ENCODE data around the gene FBXL3.
"Not testable (repeated sequence)": the region's sequence is repeated elsewhere in the genome, so short reads cannot be mapped to it uniquely, and the experiment has no call there.

Gene FBXL3

DNA sequence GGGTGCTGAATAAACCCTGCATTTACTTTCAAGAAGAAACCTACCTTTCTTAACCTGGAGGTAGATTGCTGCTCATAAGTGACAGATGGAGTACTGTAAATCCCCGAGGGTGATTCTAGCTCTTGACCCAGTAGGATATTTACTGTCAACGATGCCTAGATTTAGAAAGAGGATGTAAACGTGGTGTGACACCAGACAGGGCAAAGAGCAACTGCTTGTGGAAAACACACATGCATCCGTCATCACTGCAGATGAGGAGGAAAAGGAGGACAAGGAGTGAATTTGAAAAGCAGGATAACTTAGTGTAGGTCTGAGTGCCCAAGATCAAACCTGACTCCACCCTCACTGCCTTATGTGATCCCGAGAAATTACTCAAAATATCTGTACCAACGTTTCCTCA is 44.9 kb downstream of the FBXL3 start:
- no peak for DNase-seq

- no peak for DNase-seq
Observed at GRCh38 chr13:76980075-76980718, 46.8 kb downstream of the FBXL3 start.

DNA sequence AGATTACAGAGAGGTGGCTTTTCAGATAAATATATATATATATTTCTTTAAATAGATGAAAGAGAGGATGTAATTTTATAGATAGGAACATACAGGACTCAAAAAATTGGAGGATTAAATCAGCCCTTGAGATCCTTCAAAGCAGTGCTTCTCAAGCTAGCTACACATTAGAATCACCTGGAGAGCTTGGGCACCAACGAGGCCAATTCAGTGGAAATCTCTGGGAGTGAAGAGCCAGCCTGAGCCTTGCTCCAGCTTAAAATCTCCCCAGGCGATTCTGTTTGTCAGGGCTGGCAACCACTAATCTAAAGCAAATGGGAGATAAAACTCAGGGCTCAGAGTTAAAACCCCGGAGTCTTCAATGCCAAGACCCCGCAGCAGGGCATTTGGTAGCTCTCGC is 50.0 kb downstream of the FBXL3 start:
- no peak for DNase-seq

DNA sequence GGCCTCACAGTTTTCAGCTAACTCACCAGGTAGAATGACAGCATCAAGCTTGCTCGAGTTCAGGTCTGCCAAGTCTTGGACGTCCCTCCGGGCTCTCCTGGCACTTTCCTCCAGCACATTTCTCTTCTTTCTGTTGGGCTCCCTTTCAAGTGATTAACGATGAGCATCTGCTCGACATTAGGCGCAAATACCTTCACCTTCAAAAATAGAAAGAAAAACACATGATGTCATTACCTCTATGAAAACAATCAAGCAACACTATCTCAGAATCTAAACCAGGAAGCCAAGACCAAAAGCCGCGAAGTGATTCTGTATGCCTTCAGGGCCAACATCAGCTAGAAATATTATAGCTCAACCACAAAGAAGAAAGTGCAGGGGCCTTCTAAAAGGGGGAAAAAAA is 50.5 kb downstream of the FBXL3 start:
- DNase-seq, result no peak

GRCh38 chr13:76975863-76976262 is 51.1 kb downstream of the FBXL3 start:
- no peak for DNase-seq

DNA sequence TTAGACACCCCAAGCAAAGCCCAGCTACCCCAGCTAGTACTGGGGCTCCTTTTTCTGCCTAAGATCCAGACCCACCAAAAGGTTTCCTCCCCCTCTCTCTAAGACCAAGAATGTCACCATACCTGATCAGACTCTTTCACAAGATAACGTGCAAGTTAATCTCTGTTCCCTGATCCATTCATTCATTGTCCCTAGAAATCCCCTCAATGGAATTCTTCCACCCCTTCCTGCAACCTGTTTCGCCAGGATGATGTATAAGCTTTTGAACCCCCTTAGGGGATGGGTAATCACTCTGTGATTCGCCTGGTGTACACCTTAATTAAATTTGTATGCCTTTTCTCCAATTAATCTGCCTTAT is 52.4 kb downstream of the FBXL3 start:
- no peak for DNase-seq

DNA sequence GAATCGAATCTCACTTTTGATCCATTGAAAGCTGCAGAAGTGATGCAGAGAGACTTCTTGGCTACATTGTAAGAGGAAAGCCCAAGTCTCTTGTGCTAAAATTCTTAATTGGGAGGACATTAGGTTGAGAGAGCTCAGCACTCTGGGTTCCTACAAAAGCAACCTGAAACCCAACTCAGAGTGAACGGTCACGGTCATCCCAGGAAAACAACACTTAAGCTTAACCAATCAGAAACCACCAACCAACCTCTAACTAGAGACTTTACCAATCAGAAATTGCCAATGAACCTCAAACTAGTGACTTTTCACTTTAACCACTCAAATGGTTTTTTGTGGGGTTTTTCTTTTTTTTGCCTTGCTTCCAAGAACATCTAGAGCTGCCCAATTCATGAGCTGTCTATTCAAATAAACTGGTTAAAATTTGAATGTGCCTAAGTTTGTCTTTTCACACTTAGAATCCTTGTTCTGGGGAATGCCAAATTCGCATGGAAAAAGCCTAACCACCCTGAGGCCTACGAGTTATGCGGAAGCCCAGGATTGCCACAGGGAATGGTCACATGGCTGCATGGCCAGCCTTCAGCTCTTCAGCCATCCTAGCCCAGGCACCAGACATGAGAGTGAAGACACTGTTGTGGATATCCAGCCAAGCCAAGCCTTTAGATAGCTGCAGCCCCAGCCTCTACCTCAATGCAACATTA is 52.9 kb downstream of the FBXL3 start:
- no peak for DNase-seq

DNA sequence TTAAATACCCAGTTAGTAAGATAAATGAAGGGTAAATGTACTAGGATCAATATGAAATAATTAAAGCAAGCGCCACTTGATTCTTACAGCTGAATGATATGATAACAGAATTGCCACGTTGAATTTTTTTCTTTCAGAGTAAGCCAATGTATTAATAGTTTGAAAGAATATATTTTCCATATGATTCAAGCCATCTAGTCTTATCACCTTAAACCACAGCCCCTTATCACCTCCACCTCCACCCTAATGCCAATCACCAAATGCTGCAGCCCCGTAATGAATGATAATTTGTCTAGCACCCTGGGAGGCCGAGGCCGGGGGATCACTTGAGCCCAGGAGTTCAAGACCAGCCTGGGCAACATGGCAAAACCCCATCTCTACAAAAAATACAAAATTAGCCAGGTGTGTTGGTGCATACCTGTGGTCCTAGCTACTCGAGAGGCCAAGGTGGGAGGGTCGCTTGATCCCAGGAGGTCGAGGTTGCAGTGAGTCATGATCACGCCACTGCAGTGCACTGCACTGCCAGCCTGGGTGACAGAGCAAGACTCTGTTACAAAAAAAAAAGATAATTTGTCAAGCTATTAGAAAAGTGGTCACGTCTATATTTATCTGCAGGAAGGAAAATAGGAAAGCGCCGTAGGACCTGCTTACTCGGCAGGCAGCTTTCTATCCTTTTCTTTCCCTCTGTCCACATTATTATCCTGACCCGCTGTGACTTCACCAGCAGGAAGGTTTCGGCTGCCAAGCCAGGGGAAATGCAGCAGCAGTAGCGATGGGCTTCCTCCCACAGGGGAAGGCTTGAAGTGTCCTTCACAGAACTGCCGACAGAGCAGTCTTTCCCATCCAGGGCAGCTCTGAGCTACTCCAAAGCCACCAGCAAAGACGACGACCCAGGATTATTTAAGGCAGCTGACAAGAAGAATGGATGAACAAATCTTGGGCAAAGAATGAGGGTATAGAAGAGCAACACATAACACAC is 54.8 kb downstream of the FBXL3 start:
- no peak for DNase-seq

- DNase-seq, result no peak
Observed at GRCh38 chr13:76971215-76971614, 55.7 kb downstream of the FBXL3 start.

DNA sequence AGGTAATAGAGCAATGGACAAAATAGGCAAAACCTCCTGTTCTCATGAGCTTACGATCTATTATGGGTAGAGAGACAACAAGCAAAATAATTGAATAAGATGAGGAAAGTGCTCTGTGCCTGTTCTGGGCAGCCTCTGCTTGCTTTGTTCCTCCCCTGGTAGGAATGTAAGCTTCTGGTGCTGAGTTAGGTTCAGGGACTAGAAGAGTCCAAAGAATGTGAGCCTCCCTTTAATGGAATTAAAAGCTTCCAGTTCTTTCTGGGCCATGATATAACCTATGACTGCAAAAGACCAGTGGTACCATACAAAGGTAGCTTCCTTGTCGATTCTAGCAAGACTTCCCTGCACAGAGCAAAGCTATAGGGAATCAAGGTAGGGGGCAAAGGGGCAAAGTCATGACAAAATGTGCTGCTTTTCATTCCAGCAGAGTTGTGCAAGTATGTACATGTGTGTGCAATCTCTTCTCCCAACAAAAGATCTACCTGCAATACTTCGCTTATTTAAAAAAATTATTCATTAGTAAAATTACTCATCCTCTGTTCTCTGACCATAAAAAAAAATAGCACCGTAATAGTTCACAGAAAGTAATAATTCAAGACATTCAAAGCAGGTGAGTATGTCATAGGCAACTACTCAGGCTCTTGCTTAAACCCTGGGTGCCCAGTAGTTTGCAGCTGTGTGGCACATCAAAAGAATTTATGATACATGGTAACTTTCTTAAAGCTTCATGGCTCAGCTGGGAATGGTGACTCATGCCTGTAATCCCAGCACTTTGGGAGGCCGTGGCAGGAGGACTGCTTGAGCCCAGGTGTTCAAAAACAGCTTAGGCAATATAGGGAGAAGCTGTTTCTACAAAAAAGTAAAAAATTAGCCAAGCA is 57.2 kb downstream of the FBXL3 start:
- no peak for DNase-seq

DNA sequence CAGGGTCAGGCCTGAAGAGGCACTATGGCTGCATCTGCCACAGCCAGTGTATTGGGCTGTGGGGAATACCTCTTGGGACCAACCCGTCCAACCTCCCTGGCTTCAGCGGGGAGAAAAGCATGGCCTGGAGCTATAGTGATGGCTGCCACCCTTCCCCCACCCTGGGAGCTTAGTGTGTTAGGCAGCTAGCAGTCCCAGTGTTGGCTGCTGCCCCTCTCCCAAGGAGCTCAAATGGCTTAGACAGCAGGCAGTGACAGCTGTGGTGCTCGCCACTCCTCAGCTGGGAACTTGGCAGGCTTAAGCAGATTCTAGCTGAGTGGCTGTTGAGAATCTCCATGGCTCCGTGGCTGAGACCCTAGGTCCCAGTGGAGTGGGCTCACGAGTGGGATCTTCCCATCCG is 58.9 kb downstream of the FBXL3 start:
- DNase-seq, result no peak

- DNase-seq, result no peak
Observed at GRCh38 chr13:76967031-76967430, 59.9 kb downstream of the FBXL3 start.

DNA sequence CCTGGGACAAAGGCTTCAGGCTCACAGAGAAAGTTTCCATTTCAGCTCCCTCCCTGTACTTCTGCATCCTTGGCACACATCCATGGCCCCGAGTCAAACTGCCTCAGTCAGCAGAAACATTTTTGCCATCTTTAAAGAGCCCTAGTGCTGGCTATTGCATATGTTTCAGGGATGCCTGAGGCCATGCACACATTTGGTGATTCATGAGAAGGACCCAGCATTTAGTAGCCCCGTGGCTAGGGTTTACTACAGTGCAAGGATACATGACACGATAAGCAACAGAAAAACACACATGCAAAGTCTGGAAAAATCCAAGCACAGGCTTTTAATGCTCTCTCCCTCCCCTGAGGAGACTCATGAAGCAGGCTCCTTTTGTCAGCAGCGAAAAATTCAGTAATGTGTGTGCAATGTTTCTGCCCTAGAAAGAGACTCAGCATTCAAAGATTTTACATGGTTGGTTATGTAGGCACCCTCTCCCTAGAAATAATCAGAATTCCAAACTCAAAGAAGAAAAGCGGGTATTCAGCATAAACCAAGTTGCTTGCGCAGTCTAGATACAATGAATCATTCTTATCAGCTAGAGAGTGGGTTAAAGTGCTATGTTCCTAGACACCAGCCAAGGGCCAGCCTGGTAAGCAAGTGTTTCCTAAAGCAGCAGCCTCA is 61.1 kb downstream of the FBXL3 start:
- no peak for DNase-seq

DNA sequence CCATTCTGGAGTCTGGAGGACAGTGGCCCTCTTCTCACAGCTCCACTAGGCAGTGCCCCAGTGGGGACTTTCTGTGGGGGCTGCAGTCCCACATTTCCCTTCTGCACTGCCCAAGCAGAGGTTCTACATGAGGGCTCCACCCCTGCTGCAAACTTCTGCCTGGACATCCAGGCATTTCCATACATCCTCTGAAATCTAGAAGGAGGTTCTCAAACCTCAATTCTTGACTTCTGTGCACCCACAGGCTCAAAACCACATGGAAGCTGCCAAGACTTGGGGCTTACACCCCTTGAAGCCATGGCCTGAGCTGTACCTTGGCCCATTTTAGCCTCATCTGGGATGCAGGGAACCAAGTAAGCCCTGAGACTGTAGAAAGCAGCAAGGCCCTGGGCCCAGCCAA is 67.2 kb downstream of the FBXL3 start:
- DNase-seq, result not testable (repeated sequence)

DNA sequence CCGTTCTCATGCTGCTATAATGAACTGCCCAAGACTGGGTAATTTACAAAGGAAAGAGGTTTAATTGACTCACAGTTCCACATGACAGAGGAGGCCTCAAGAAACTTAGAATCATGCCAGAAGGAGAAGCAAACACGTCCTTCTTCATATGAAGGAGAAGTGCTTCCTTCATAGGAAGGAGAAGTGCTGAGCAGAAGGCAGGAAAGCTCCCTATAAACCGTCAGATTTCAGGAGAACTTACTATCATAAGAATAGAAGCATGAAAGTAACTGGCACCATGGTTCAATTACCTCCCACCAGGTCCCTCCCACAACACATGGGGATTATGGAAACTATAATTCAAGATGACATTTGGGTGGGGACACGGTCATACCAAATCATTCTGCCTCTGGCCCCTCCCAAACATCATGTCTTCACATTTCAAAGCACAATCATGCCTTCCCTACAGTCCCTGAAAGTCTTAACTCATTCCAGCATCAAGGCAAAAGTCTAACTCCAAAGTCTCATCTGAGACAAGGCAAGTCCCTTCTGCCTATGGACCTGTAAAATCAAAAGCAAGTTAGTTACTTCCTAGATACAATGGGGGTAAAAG is 68.0 kb downstream of the FBXL3 start:
- DNase-seq, result no peak

- no peak for DNase-seq
Observed at GRCh38 chr13:76955661-76956060, 71.3 kb downstream of the FBXL3 start.
